Hepatocyte (in vitro differentiated cells): ENCODE data around the gene NOTUM.

Experiments used
- CTCF ChIP-seq: fragments of 200-600 bp; sonication (generic); IDR thresholded peaks from 2 replicates; pipeline ENCODE4 v1.5.1; 2016; ENCODE audit warnings: antibody characterized with exemption, mild to moderate bottlenecking; ENCODE audit not compliant: poor library complexity
- EZH2 ChIP-seq: fragments of 200-600 bp; sonication (generic); IDR thresholded peaks from 2 replicates; pipeline ENCODE4 v1.6.1; 2016; ENCODE audit warnings: antibody characterized with exemption, mild to moderate bottlenecking, borderline replicate concordance

GRCh38 chr17:81926451-81927151, 34.4 kb downstream of the NOTUM start:
- TF ChIP-seq EZH2, result no peak
- TF ChIP-seq CTCF, result no peak
